HL-60/S4 (cell line): Measurements from ENCODE around the gene AGR3.

Experiments
- in situ Hi-C: fragments of 300-500 bp; cut with MboI; formaldehyde crosslinking; loops from 2 replicates; pipeline ENCODE4 v1.14.3; 2022; ENCODE audit warnings: low sequenced_read_pairs

The AGR3 gene

GRCh38 chr7:16881844-16882243, at the start of gene AGR3:
TSS of gene AGR3 (minus strand) at chr7:16881983. CDS start at chr7:16878618, 3,365 bp downstream.
- in situ Hi-C loops = no loop called here

GRCh38 chr7:16930946-16931345, 49.2 kb upstream of the AGR3 start:
- in situ Hi-C loops = loop anchor here (25.0 kb wide), 1 partner anchor 1406 kb away; no protein-coding TSS in a partner anchor

GRCh38 chr7:16929146-16929762, 47.5 kb upstream of the AGR3 start:
- in situ Hi-C loops = loop anchor here (25.0 kb wide), 1 partner anchor 1408 kb away; no protein-coding TSS in a partner anchor

GRCh38 chr7:16926861-16927260, 45.1 kb upstream of the AGR3 start:
- in situ Hi-C loops = loop anchor here (25.0 kb wide), 1 partner anchor 1410 kb away; no protein-coding TSS in a partner anchor

- in situ Hi-C loops = loop anchor here (25.0 kb wide), 1 partner anchor 1411 kb away; no protein-coding TSS in a partner anchor
Observed at GRCh38 chr7:16926283-16926682, 44.5 kb upstream of the AGR3 start.

GRCh38 chr7:16925609-16926008, 43.8 kb upstream of the AGR3 start:
- in situ Hi-C loops = loop anchor here (25.0 kb wide), 1 partner anchor 1412 kb away; no protein-coding TSS in a partner anchor

GRCh38 chr7:16923019-16923418, 41.2 kb upstream of the AGR3 start:
- in situ Hi-C loops = no loop called here

GRCh38 chr7:16921644-16922257, 40.0 kb upstream of the AGR3 start:
- in situ Hi-C loops = no loop called here

- in situ Hi-C loops = no loop called here
Observed at GRCh38 chr7:16921151-16921550, 39.4 kb upstream of the AGR3 start.

GRCh38 chr7:16919440-16919839, 37.7 kb upstream of the AGR3 start:
- in situ Hi-C loops = loop anchor here (5.0 kb wide), 1 partner anchor 117 kb away; the partner anchor contains the start of gene AGR2

GRCh38 chr7:16918288-16918895, 36.6 kb upstream of the AGR3 start:
- in situ Hi-C loops = loop anchor here (5.0 kb wide), 1 partner anchor 116 kb away; the partner anchor contains the start of gene AGR2

GRCh38 chr7:16916738-16917137, 35.0 kb upstream of the AGR3 start:
- in situ Hi-C loops = loop anchor here (5.0 kb wide), 1 partner anchor 114 kb away; the partner anchor contains the start of gene AGR2

- in situ Hi-C loops = loop anchor here (5.0 kb wide), 1 partner anchor 114 kb away; the partner anchor contains the start of gene AGR2
Observed at GRCh38 chr7:16916105-16916639, 34.4 kb upstream of the AGR3 start.

- in situ Hi-C loops = loop anchor here (5.0 kb wide), 1 partner anchor 113 kb away; the partner anchor contains the start of gene AGR2
Observed at GRCh38 chr7:16915405-16915804, 33.6 kb upstream of the AGR3 start.

GRCh38 chr7:16914771-16915170, 33.0 kb upstream of the AGR3 start:
- in situ Hi-C loops = loop anchor here (5.0 kb wide), 1 partner anchor 112 kb away; the partner anchor contains the start of gene AGR2

- in situ Hi-C loops = no loop called here
Observed at GRCh38 chr7:16913643-16914042, 31.9 kb upstream of the AGR3 start.

- in situ Hi-C loops = no loop called here
Observed at GRCh38 chr7:16912540-16912939, 30.8 kb upstream of the AGR3 start.

GRCh38 chr7:16908561-16908960, 26.8 kb upstream of the AGR3 start:
- in situ Hi-C loops = no loop called here

- in situ Hi-C loops = no loop called here
Observed at GRCh38 chr7:16905300-16906044, 23.7 kb upstream of the AGR3 start.

GRCh38 chr7:16904076-16904475, 22.3 kb upstream of the AGR3 start:
- in situ Hi-C loops = no loop called here
